ENCODE results near the gene NFATC4.

The NFATC4 gene

GRCh38 chr14:24395609-24396582 is 27.9 kb downstream of the NFATC4 start:
- no peak for DNase-seq (ENCODE audit: low read depth)
- H3K4me3 ChIP-seq (ENCODE audit: low read depth, low read length): no peak overlapping the region
- TF ChIP-seq CTCF (conservative IDR thresholded peaks at IDR 0.05; ENCODE audit: low read depth, low read length): no peak

- H3K4me3 ChIP-seq (ENCODE audit: low read depth, low read length): no peak overlapping the region
- TF ChIP-seq CTCF (conservative IDR thresholded peaks at IDR 0.05; ENCODE audit: low read depth, low read length): no peak
- DNase-seq (ENCODE audit: low read depth): no peak
Observed at GRCh38 chr14:24397639-24398292, 29.8 kb downstream of the NFATC4 start.

- peak; percentile 34 for DNase-seq (ENCODE audit: low read depth)
- TF ChIP-seq CTCF (conservative IDR thresholded peaks at IDR 0.05; ENCODE audit: low read depth, low read length): no peak
- H3K4me3 ChIP-seq (ENCODE audit: low read depth, low read length): peak overlapping the region; percentile 66
Observed at GRCh38 chr14:24398293-24398652, 30.3 kb downstream of the NFATC4 start.

GRCh38 chr14:24398653-24399446 is 30.9 kb downstream of the NFATC4 start, which contains the start of gene NYNRIN:
TSS of gene NYNRIN (plus strand) at chr14:24399003. CDS start at chr14:24399247, 244 bp downstream.
- no peak for TF ChIP-seq CTCF (conservative IDR thresholded peaks at IDR 0.05; ENCODE audit: low read depth, low read length)
- H3K4me3 ChIP-seq (ENCODE audit: low read depth, low read length): peak within 1 kb of the TSS; percentile 66
- DNase-seq (ENCODE audit: low read depth): peak; percentile 40

GRCh38 chr14:24399447-24399822 is 31.5 kb downstream of the NFATC4 start:
- TF ChIP-seq CTCF (conservative IDR thresholded peaks at IDR 0.05; ENCODE audit: low read depth, low read length): no peak
- H3K4me3 ChIP-seq (ENCODE audit: low read depth, low read length): peak overlapping the region; percentile 66
- no peak for DNase-seq (ENCODE audit: low read depth)

- peak overlapping the region; percentile 66 for H3K4me3 ChIP-seq (ENCODE audit: low read depth, low read length)
- DNase-seq (ENCODE audit: low read depth): no peak
- no peak for TF ChIP-seq CTCF (conservative IDR thresholded peaks at IDR 0.05; ENCODE audit: low read depth, low read length)
Observed at GRCh38 chr14:24399999-24400718, 32.2 kb downstream of the NFATC4 start.

All from choroid plexus epithelial cell (primary cell).